Measurements from ENCODE around the gene PLB1.

GRCh38 chr2:28586867-28587266 lies 91.0 kb downstream of the PLB1 start:
- TF ChIP-seq MAX (CRISPR knock-in tag; IDR thresholded peaks at IDR 0.05) (no peak), CTCF (IDR thresholded peaks at IDR 0.05) (no peak), GRHL2 (CRISPR knock-in tag; IDR thresholded peaks at IDR 0.05; ENCODE audit: insufficient replicate concordance, severe bottlenecking) (no peak), USF2 (CRISPR knock-in tag; IDR thresholded peaks at IDR 0.05) (no peak)
